GM23338 (cell line): ENCODE results near the gene RPL29. TPM values are rescaled to one million over a fixed set of nuclear protein-coding genes. Genes with fewer than 3 reads are reported as not detected.

Experiments
- ATAC-seq: fragments of 200-7000 bp; cut with Tn5 transposase; 3 replicates; pipeline ENCODE4 v1.9.1; 2020
- DNase-seq: peaks from one replicate; pipeline ENCODE4 v3.0.0-alpha.2; 2015; ENCODE audit warnings: low spot score
- H2AFZ ChIP-seq: fragments of 200-600 bp; sonication (generic); 2 replicates; pipeline ENCODE4 v1.8.0; 2016; ENCODE audit warnings: antibody characterized with exemption, mild to moderate bottlenecking, moderate library complexity
- H3F3A ChIP-seq: fragments of 200-600 bp; sonication (generic); replicated peaks from 2 replicates; pipeline ENCODE4 v1.8.0; 2017; ENCODE audit warnings: antibody characterized with exemption, mixed run types, low read depth
- H3K27ac ChIP-seq: fragments of 200-600 bp; sonication (generic); 2 replicates; pipeline ENCODE4 v1.6.1; 2016; ENCODE audit warnings: low read depth
- H3K27me3 ChIP-seq: fragments of 200-600 bp; sonication (generic); 2 replicates; pipeline ENCODE4 v1.8.0; 2016; ENCODE audit warnings: mild to moderate bottlenecking, mixed run types, moderate library complexity; ENCODE audit not compliant: insufficient read depth
- H3K36me3 ChIP-seq: fragments of 200-600 bp; sonication (generic); 2 replicates; pipeline ENCODE4 v1.8.0; 2016; ENCODE audit warnings: mild to moderate bottlenecking; ENCODE audit not compliant: insufficient read depth
- H3K4me1 ChIP-seq: fragments of 200-600 bp; sonication (generic); 2 replicates; pipeline ENCODE4 v1.8.0; 2016; ENCODE audit warnings: mild to moderate bottlenecking, moderate library complexity; ENCODE audit not compliant: insufficient read depth
- H3K4me2 ChIP-seq: fragments of 200-600 bp; sonication (generic); 2 replicates; pipeline ENCODE4 v1.7.1; 2017; ENCODE audit warnings: mixed run types
- H3K4me3 ChIP-seq: fragments of 200-600 bp; sonication (generic); 2 replicates; pipeline ENCODE4 v1.6.1; 2016; ENCODE audit warnings: mixed run types
- H3K79me2 ChIP-seq: fragments of 200-600 bp; sonication (generic); replicated peaks from 2 replicates; pipeline ENCODE4 v1.8.0; 2017; ENCODE audit warnings: mild to moderate bottlenecking; ENCODE audit not compliant: insufficient read depth
- H3K9me2 ChIP-seq: fragments of 200-600 bp; sonication (generic); 2 replicates; pipeline ENCODE4 v1.8.0; 2017; ENCODE audit not compliant: insufficient read depth
- H4K20me1 ChIP-seq: fragments of 200-600 bp; sonication (generic); replicated peaks from 2 replicates; pipeline ENCODE4 v1.8.0; 2017; ENCODE audit warnings: mild to moderate bottlenecking; ENCODE audit not compliant: insufficient read depth
- H3K27ac Mint-ChIP-seq: 2 replicates; pipeline ENCODE4 v1.8.0; 2020; ENCODE audit warnings: inconsistent platforms, mild to moderate bottlenecking, moderate library complexity, mixed read lengths
- H3K27me3 Mint-ChIP-seq: 3 replicates; pipeline ENCODE4 v1.8.0; 2022; ENCODE audit warnings: low read depth, mild to moderate bottlenecking, moderate library complexity, mixed read lengths, inconsistent platforms; ENCODE audit not compliant: insufficient read depth, poor library complexity
- H3K36me3 Mint-ChIP-seq: 3 replicates; pipeline ENCODE4 v1.8.0; 2021; ENCODE audit warnings: low read depth, mild to moderate bottlenecking, inconsistent platforms, moderate library complexity, mixed read lengths
- H3K4me1 Mint-ChIP-seq: 3 replicates; pipeline ENCODE4 v1.8.0; 2020; ENCODE audit warnings: mild to moderate bottlenecking, inconsistent platforms, mixed read lengths
- H3K4me3 Mint-ChIP-seq: 3 replicates; pipeline ENCODE4 v1.8.0; 2021; ENCODE audit warnings: moderate library complexity, mild to moderate bottlenecking, inconsistent platforms, mixed read lengths
- H3K9me3 Mint-ChIP-seq: 3 replicates; pipeline ENCODE4 v1.8.0; 2020; ENCODE audit warnings: moderate library complexity, mild to moderate bottlenecking, inconsistent platforms, mixed read lengths
- CREB1 ChIP-seq: fragments of 250-450 bp; sonication (Bioruptor Pico); IDR thresholded peaks from 2 replicates; pipeline ENCODE4 v1.5.0; 2020; ENCODE audit warnings: low read depth, mild to moderate bottlenecking, moderate library complexity
- EZH2 ChIP-seq: fragments of 200-600 bp; sonication (generic); IDR thresholded peaks from one replicate; pipeline ENCODE4 v1.8.0; 2017; ENCODE audit warnings: antibody characterized with exemption, mild to moderate bottlenecking, low read depth; ENCODE audit not compliant: unreplicated experiment
- EZH2phosphoT487 ChIP-seq: fragments of 200-600 bp; sonication (generic); IDR thresholded peaks from one replicate; pipeline ENCODE4 v1.8.1; 2018; ENCODE audit warnings: antibody characterized with exemption; ENCODE audit not compliant: unreplicated experiment
- NANOG ChIP-seq: IDR thresholded peaks from 2 replicates; pipeline ENCODE4 v1.6.1; 2016; ENCODE audit warnings: antibody characterized with exemption, borderline replicate concordance
- POLR2AphosphoS5 ChIP-seq: IDR thresholded peaks from 2 replicates; pipeline ENCODE4 v1.6.1; 2016; ENCODE audit warnings: antibody characterized with exemption, low read depth
- STAT1 ChIP-seq: IDR thresholded peaks from one replicate; pipeline ENCODE4 v1.6.1; 2016; ENCODE audit warnings: antibody characterized with exemption; ENCODE audit not compliant: unreplicated experiment
- ZNF114 ChIP-seq: fragments of 250-450 bp; sonication (Bioruptor Pico); IDR thresholded peaks from 2 replicates; pipeline ENCODE4 v1.5.0; 2020; ENCODE audit warnings: mild to moderate bottlenecking, moderate library complexity
- ZNF331 ChIP-seq: fragments of 250-450 bp; sonication (Bioruptor Pico); IDR thresholded peaks from 2 replicates; pipeline ENCODE4 v1.5.0; 2020; ENCODE audit warnings: low read depth, mild to moderate bottlenecking, moderate library complexity
- polyA plus RNA-seq: library from polyadenylated mRNA; unstranded; fragments of >200 nt; fragmentation: Nextera tagmentation; extraction: Ambion mirVana; gene quantifications from 2 replicates; pipeline ENCODE4 v1.2.1, GENCODE V29; 2016
- total RNA-seq: library from RNA; depleted of rRNA; stranded (reverse); fragments of >200 nt; shearing (Covaris generic); gene quantifications from 2 replicates; pipeline ENCODE4 v1.2.3, GENCODE V29; 2014
- TF ChIP-seq, protein P1 (sequence below), 2 experiments: fragments of 200-600 bp in 1 of 2; sonication (generic) in 1 of 2; conservative IDR thresholded peaks; 2 replicates each; pipeline versions ENCODE4 v1.5.1 to v1.6.1; 2016 to 2017; ENCODE audit warnings: antibody characterized with exemption in 2 of 2, low read depth in 2 of 2, mild to moderate bottlenecking in 2 of 2, moderate library complexity in 1 of 2
- TF ChIP-seq, protein P2 (sequence below): fragments of 250-450 bp; sonication (Bioruptor Pico); IDR thresholded peaks from 2 replicates; pipeline ENCODE4 v1.5.0; 2020; ENCODE audit warnings: mild to moderate bottlenecking, moderate library complexity
- TF ChIP-seq, protein P3 (sequence below): IDR thresholded peaks from 2 replicates; pipeline ENCODE4 v1.6.1; 2016; ENCODE audit warnings: antibody characterized with exemption
- TF ChIP-seq, protein P4 (sequence below): IDR thresholded peaks from one replicate; pipeline ENCODE4 v1.6.1; 2018; ENCODE audit warnings: antibody characterized with exemption; ENCODE audit not compliant: unreplicated experiment

RPL29 gene
- total and polyA plus RNA-seq, 2 experiments from 2014 or later: 1,471 to 1,864 TPM

DNA sequence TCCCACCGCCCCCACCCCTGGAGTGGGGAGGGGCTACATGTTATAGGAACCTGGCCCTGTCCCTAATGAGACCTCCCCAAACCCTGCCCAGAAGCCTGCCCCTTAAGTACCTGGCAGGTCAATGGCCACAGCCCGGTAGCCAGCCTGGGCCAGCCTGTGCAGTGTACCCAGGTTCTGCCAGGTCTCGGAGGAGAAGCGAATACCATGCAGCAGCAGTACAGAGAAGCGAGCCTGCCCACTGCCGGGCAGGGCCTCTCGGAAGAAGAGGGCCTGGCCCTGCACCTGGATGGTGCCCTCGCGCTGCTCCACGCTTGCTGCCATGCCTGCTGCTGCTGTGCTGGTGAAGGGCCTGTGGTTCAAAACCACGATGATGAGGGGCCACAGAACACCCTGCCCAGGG is 24.3 kb downstream of the RPL29 start:
- H3K4me3 Mint-ChIP-seq: no peak overlapping the region
- peaks cover 43% of the 10 kb centered on the region for H3K4me1 Mint-ChIP-seq

More for the DNA sequence above, 24.3 kb downstream of the RPL29 start:
- DNase-seq (no peak), ATAC-seq (no peak)
- no peaks in the 10 kb centered on the region for H4K20me1 ChIP-seq
- no peak overlapping the region for H3K4me3 ChIP-seq
- peaks cover 31% of the 10 kb centered on the region for H3F3A ChIP-seq
- no peak overlapping the region for H3K27ac Mint-ChIP-seq
- no peaks in the 10 kb centered on the region; the same call in 1 of the 3 replicates for H3K9me3 Mint-ChIP-seq
- peaks cover 37% of the 10 kb centered on the region for H3K27me3 Mint-ChIP-seq
- no peaks in the 10 kb centered on the region for H3K9me2 ChIP-seq
- H3K27ac ChIP-seq: no peak overlapping the region
- H3K36me3 Mint-ChIP-seq: peaks cover 3% of the 10 kb centered on the region; the same call in 2 of the 3 replicates
- no peak for TF ChIP-seq STAT1
- TF ChIP-seq, protein P1, sequence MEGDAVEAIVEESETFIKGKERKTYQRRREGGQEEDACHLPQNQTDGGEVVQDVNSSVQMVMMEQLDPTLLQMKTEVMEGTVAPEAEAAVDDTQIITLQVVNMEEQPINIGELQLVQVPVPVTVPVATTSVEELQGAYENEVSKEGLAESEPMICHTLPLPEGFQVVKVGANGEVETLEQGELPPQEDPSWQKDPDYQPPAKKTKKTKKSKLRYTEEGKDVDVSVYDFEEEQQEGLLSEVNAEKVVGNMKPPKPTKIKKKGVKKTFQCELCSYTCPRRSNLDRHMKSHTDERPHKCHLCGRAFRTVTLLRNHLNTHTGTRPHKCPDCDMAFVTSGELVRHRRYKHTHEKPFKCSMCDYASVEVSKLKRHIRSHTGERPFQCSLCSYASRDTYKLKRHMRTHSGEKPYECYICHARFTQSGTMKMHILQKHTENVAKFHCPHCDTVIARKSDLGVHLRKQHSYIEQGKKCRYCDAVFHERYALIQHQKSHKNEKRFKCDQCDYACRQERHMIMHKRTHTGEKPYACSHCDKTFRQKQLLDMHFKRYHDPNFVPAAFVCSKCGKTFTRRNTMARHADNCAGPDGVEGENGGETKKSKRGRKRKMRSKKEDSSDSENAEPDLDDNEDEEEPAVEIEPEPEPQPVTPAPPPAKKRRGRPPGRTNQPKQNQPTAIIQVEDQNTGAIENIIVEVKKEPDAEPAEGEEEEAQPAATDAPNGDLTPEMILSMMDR (conservative IDR thresholded peaks at IDR 0.05; ENCODE audit: low read depth in 2 of 2): no peak
- no peak for TF ChIP-seq EZH2
- TF ChIP-seq, protein P2, sequence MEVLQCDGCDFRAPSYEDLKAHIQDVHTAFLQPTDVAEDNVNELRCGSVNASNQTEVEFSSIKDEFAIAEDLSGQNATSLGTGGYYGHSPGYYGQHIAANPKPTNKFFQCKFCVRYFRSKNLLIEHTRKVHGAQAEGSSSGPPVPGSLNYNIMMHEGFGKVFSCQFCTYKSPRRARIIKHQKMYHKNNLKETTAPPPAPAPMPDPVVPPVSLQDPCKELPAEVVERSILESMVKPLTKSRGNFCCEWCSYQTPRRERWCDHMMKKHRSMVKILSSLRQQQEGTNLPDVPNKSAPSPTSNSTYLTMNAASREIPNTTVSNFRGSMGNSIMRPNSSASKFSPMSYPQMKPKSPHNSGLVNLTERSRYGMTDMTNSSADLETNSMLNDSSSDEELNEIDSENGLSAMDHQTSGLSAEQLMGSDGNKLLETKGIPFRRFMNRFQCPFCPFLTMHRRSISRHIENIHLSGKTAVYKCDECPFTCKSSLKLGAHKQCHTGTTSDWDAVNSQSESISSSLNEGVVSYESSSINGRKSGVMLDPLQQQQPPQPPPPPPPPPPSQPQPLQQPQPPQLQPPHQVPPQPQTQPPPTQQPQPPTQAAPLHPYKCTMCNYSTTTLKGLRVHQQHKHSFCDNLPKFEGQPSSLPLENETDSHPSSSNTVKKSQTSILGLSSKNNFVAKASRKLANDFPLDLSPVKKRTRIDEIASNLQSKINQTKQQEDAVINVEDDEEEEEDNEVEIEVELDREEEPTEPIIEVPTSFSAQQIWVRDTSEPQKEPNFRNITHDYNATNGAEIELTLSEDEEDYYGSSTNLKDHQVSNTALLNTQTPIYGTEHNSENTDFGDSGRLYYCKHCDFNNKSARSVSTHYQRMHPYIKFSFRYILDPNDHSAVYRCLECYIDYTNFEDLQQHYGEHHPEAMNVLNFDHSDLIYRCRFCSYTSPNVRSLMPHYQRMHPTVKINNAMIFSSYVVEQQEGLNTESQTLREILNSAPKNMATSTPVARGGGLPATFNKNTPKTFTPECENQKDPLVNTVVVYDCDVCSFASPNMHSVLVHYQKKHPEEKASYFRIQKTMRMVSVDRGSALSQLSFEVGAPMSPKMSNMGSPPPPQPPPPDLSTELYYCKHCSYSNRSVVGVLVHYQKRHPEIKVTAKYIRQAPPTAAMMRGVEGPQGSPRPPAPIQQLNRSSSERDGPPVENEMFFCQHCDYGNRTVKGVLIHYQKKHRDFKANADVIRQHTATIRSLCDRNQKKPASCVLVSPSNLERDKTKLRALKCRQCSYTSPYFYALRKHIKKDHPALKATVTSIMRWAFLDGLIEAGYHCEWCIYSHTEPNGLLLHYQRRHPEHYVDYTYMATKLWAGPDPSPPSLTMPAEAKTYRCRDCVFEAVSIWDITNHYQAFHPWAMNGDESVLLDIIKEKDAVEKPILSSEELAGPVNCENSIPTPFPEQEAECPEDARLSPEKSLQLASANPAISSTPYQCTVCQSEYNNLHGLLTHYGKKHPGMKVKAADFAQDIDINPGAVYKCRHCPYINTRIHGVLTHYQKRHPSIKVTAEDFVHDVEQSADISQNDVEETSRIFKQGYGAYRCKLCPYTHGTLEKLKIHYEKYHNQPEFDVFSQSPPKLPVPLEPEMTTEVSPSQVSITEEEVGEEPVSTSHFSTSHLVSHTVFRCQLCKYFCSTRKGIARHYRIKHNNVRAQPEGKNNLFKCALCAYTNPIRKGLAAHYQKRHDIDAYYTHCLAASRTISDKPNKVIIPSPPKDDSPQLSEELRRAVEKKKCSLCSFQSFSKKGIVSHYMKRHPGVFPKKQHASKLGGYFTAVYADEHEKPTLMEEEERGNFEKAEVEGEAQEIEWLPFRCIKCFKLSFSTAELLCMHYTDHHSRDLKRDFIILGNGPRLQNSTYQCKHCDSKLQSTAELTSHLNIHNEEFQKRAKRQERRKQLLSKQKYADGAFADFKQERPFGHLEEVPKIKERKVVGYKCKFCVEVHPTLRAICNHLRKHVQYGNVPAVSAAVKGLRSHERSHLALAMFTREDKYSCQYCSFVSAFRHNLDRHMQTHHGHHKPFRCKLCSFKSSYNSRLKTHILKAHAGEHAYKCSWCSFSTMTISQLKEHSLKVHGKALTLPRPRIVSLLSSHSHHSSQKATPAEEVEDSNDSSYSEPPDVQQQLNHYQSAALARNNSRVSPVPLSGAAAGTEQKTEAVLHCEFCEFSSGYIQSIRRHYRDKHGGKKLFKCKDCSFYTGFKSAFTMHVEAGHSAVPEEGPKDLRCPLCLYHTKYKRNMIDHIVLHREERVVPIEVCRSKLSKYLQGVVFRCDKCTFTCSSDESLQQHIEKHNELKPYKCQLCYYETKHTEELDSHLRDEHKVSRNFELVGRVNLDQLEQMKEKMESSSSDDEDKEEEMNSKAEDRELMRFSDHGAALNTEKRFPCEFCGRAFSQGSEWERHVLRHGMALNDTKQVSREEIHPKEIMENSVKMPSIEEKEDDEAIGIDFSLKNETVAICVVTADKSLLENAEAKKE (CRISPR knock-in tag): no peak
- TF ChIP-seq, protein P3, sequence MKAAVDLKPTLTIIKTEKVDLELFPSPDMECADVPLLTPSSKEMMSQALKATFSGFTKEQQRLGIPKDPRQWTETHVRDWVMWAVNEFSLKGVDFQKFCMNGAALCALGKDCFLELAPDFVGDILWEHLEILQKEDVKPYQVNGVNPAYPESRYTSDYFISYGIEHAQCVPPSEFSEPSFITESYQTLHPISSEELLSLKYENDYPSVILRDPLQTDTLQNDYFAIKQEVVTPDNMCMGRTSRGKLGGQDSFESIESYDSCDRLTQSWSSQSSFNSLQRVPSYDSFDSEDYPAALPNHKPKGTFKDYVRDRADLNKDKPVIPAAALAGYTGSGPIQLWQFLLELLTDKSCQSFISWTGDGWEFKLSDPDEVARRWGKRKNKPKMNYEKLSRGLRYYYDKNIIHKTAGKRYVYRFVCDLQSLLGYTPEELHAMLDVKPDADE: no peak
- TF ChIP-seq, protein P4, sequence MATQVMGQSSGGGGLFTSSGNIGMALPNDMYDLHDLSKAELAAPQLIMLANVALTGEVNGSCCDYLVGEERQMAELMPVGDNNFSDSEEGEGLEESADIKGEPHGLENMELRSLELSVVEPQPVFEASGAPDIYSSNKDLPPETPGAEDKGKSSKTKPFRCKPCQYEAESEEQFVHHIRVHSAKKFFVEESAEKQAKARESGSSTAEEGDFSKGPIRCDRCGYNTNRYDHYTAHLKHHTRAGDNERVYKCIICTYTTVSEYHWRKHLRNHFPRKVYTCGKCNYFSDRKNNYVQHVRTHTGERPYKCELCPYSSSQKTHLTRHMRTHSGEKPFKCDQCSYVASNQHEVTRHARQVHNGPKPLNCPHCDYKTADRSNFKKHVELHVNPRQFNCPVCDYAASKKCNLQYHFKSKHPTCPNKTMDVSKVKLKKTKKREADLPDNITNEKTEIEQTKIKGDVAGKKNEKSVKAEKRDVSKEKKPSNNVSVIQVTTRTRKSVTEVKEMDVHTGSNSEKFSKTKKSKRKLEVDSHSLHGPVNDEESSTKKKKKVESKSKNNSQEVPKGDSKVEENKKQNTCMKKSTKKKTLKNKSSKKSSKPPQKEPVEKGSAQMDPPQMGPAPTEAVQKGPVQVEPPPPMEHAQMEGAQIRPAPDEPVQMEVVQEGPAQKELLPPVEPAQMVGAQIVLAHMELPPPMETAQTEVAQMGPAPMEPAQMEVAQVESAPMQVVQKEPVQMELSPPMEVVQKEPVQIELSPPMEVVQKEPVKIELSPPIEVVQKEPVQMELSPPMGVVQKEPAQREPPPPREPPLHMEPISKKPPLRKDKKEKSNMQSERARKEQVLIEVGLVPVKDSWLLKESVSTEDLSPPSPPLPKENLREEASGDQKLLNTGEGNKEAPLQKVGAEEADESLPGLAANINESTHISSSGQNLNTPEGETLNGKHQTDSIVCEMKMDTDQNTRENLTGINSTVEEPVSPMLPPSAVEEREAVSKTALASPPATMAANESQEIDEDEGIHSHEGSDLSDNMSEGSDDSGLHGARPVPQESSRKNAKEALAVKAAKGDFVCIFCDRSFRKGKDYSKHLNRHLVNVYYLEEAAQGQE: no peak
- TF ChIP-seq NANOG: no peak
- no peak for TF ChIP-seq ZNF331 (CRISPR knock-in tag)
- no peak for TF ChIP-seq ZNF114 (CRISPR knock-in tag)
- TF ChIP-seq POLR2AphosphoS5: no peak; the same call in 1 of the 2 replicates
- TF ChIP-seq CREB1 (CRISPR knock-in tag): no peak
- TF ChIP-seq EZH2phosphoT487: no peak
- no peak overlapping the region for H3K4me2 ChIP-seq
- no peaks in the 10 kb centered on the region for H3K79me2 ChIP-seq
- H3K36me3 ChIP-seq: no peaks in the 10 kb centered on the region
- H3K27me3 ChIP-seq: peaks cover 27% of the 10 kb centered on the region
- H3K4me1 ChIP-seq: peaks cover 35% of the 10 kb centered on the region
- no peak overlapping the region for H2AFZ ChIP-seq
